PC-3 (cell line): Measurements from ENCODE around the gene APOM.

Experiments
- CTCF ChIP-seq: fragments of 300-600 bp; sonication (generic); conservative IDR thresholded peaks from 2 replicates; pipeline ENCODE4 v1.5.1; 2017; ENCODE audit warnings: antibody characterized with exemption, low read depth, mild to moderate bottlenecking, low read length
- EZH2 ChIP-seq: fragments of 300-600 bp; sonication (generic); IDR thresholded peaks from one replicate; pipeline ENCODE4 v1.6.1; 2017; ENCODE audit warnings: antibody characterized with exemption, mild to moderate bottlenecking, low read length; ENCODE audit not compliant: unreplicated experiment

GRCh38 chr6:31645325-31645724 lies 10.4 kb upstream of the APOM start:
- no peak for TF ChIP-seq CTCF
- TF ChIP-seq EZH2: no peak
